BJ (cell line): ENCODE results near the gene SPEM2. TPM values are rescaled to one million over a fixed set of nuclear protein-coding genes. Genes with fewer than 3 reads are reported as not detected.

ENCODE experiments used
- CTCF ChIA-PET: fragments of 350-600 bp; formaldehyde crosslinking; extraction: SDS; loops from one replicate; lab custom pipeline; 2021; ENCODE audit warnings: antibody characterized with exemption, inconsistent platforms; lab: Yijun Ruan, JAX
- POLR2A ChIA-PET: fragments of 300-600 bp; sonication (Branson Sonifier 250); formaldehyde crosslinking; extraction: SDS; loops from one replicate; lab custom pipeline; 2021; ENCODE audit warnings: antibody characterized with exemption; lab: Charles Lee
- DNase-seq: peaks from one replicate; pipeline ENCODE4 v3.0.0-alpha.2; 2011; ENCODE audit warnings: low read depth
- H3K27me3 ChIP-seq: 2 replicates; pipeline ENCODE4 v1.6.0; 2011; ENCODE audit warnings: low read length; ENCODE audit not compliant: control insufficient read depth, insufficient read depth
- H3K36me3 ChIP-seq: 2 replicates; pipeline ENCODE4 v1.5.1; 2011; ENCODE audit warnings: low read length; ENCODE audit not compliant: control insufficient read depth, insufficient read depth
- H3K4me3 ChIP-seq: 2 replicates; pipeline ENCODE4 v1.5.1; 2011; ENCODE audit warnings: low read depth, mild to moderate bottlenecking, control low read depth, low read length
- CTCF ChIP-seq: IDR thresholded peaks from 2 replicates; pipeline ENCODE4 v1.5.1; 2011; ENCODE audit warnings: low read depth, mild to moderate bottlenecking, control low read depth, inconsistent platforms, low read length, moderate library complexity; ENCODE audit not compliant: insufficient read depth
- polyA plus RNA-seq: library from polyadenylated mRNA; depleted of rRNA; stranded (reverse); fragments of >200 nt; gene quantifications from 2 replicates; pipeline ENCODE4 v1.2.3, GENCODE V29; 2011

Gene SPEM2
- polyA plus RNA-seq, 1 experiment, result not detected

- no peaks in the 10 kb centered on the region for H3K27me3 ChIP-seq
- H3K36me3 ChIP-seq, result no peaks in the 10 kb centered on the region
- ChIA-PET CTCF (interaction anchor here (1.0 kb wide), 1 partner anchor 9 kb away, joined by 5 read pairs; no protein-coding TSS in a partner anchor), POLR2A (no interaction called here)
- no peak overlapping the region for H3K4me3 ChIP-seq
- no peak for TF ChIP-seq CTCF
- no peak for DNase-seq
Observed at GRCh38 chr17:7427549-7427948, 2.1 kb downstream of the SPEM2 start.

- no peaks in the 10 kb centered on the region for H3K36me3 ChIP-seq
- TF ChIP-seq CTCF, result no peak
- ChIA-PET CTCF (no interaction called here), POLR2A (no interaction called here)
- no peak for DNase-seq
- H3K27me3 ChIP-seq, result no peaks in the 10 kb centered on the region
- no peak within 1 kb of the TSS for H3K4me3 ChIP-seq
Observed at GRCh38 chr17:7428557-7428956, 3.1 kb downstream of the SPEM2 start, which contains the start of gene SPEM3. SPEM3 (plus strand) TSS chr17:7428857; CDS start chr17:7428903, 46 bp downstream.

- no peaks in the 10 kb centered on the region for H3K36me3 ChIP-seq
- DNase-seq, result no peak
- H3K27me3 ChIP-seq, result no peaks in the 10 kb centered on the region
- no peak for TF ChIP-seq CTCF
- ChIA-PET POLR2A (no interaction called here), CTCF (interaction anchor here (0.8 to 1.2 kb wide), 2 partner anchors 9 to 46 kb away, joined by 3 read pairs; no protein-coding TSS in a partner anchor)
- no peak overlapping the region for H3K4me3 ChIP-seq
Observed at GRCh38 chr17:7429722-7430121, 4.3 kb downstream of the SPEM2 start.

GRCh38 chr17:7431231-7431630 is 5.8 kb downstream of the SPEM2 start:
- ChIA-PET CTCF (interaction anchor here (1.4 kb wide), 1 partner anchor 130 kb away, joined by 5 read pairs; no protein-coding TSS in a partner anchor), POLR2A (interaction anchor here (0.6 kb wide), 1 partner anchor 27 kb away, joined by 11 read pairs; the partner anchor contains the start of gene TMEM256)
- DNase-seq, result no peak
- Histone ChIP-seq H3K4me3 (no peak overlapping the region), H3K27me3 (no peaks in the 10 kb centered on the region), H3K36me3 (no peaks in the 10 kb centered on the region)
- no peak for TF ChIP-seq CTCF

- ChIA-PET CTCF (interaction anchor here (0.6 to 1.4 kb wide), 2 partner anchors 34 to 128 kb away, joined by 3 to 5 read pairs; no protein-coding TSS in a partner anchor), POLR2A (no interaction called here)
- no peak for TF ChIP-seq CTCF
- no peaks in the 10 kb centered on the region for H3K36me3 ChIP-seq
- H3K27me3 ChIP-seq, result no peaks in the 10 kb centered on the region
- no peak for DNase-seq
- H3K4me3 ChIP-seq, result no peak overlapping the region
Observed at GRCh38 chr17:7432296-7432695, 6.9 kb downstream of the SPEM2 start.
